Hepatocyte (in vitro differentiated cells): Measurements from ENCODE around the gene MPP3. TPM values are rescaled to one million over a fixed set of nuclear protein-coding genes. Genes with fewer than 3 reads are reported as not detected.

Experiments
- DNase-seq: peaks from one replicate; pipeline ENCODE4 v3.0.0-alpha.2; 2016; ENCODE audit warnings: low spot score
- H2AFZ ChIP-seq: fragments of 200-600 bp; sonication (generic); 2 replicates; pipeline ENCODE4 v1.6.0; 2016; ENCODE audit warnings: antibody characterized with exemption, mild to moderate bottlenecking
- H3K27ac ChIP-seq: fragments of 200-600 bp; sonication (generic); 2 replicates; pipeline ENCODE4 v1.5.1; 2016; ENCODE audit warnings: mild to moderate bottlenecking
- H3K27me3 ChIP-seq: fragments of 200-600 bp; sonication (generic); 2 replicates; pipeline ENCODE4 v1.6.1; 2016
- H3K36me3 ChIP-seq: fragments of 200-600 bp; sonication (generic); replicated peaks from 2 replicates; pipeline ENCODE4 v1.5.1; 2016; ENCODE audit warnings: low read depth; ENCODE audit not compliant: insufficient read depth
- H3K4me1 ChIP-seq: fragments of 200-600 bp; sonication (generic); 2 replicates; pipeline ENCODE4 v1.5.1; 2016; ENCODE audit warnings: mild to moderate bottlenecking, moderate library complexity; ENCODE audit not compliant: insufficient read depth
- H3K4me2 ChIP-seq: fragments of 200-600 bp; sonication (generic); 2 replicates; pipeline ENCODE4 v1.6.0; 2016
- H3K4me3 ChIP-seq: fragments of 200-600 bp; sonication (generic); 2 replicates; pipeline ENCODE4 v1.5.1; 2016; ENCODE audit warnings: mild to moderate bottlenecking
- H3K79me2 ChIP-seq: fragments of 200-600 bp; sonication (generic); 2 replicates; pipeline ENCODE4 v1.6.0; 2017; ENCODE audit warnings: mild to moderate bottlenecking
- H3K9me2 ChIP-seq: fragments of 200-600 bp; sonication (generic); replicated peaks from 2 replicates; pipeline ENCODE4 v1.6.0; 2017; ENCODE audit warnings: mild to moderate bottlenecking; ENCODE audit not compliant: insufficient read depth
- H3K9me3 ChIP-seq: fragments of 200-600 bp; sonication (generic); 2 replicates; pipeline ENCODE4 v1.5.1; 2016; ENCODE audit warnings: low read depth, mild to moderate bottlenecking
- H4K20me1 ChIP-seq: fragments of 200-600 bp; sonication (generic); 2 replicates; pipeline ENCODE4 v1.6.0; 2016; ENCODE audit warnings: mild to moderate bottlenecking; ENCODE audit not compliant: insufficient read depth, poor library complexity, severe bottlenecking
- EZH2 ChIP-seq: fragments of 200-600 bp; sonication (generic); IDR thresholded peaks from 2 replicates; pipeline ENCODE4 v1.6.1; 2016; ENCODE audit warnings: antibody characterized with exemption, mild to moderate bottlenecking, borderline replicate concordance
- EZH2phosphoT487 ChIP-seq: fragments of 200-600 bp; sonication (generic); IDR thresholded peaks from one replicate; pipeline ENCODE4 v1.6.1; 2018; ENCODE audit warnings: antibody characterized with exemption, mild to moderate bottlenecking, low read depth, moderate library complexity; ENCODE audit not compliant: unreplicated experiment, severe bottlenecking
- WGBS: methylation state at CpG from one replicate; pipeline ENCODE4 v1.1.6; 2016; ENCODE audit warnings: low lambda C conversion rate; ENCODE audit errors: missing lambda C conversion rate; 5-methylcytosine and 5-hydroxymethylcytosine counted together
- polyA plus RNA-seq: library from polyadenylated mRNA; unstranded; fragments of >200 nt; fragmentation: Nextera tagmentation; extraction: Ambion mirVana; gene quantifications from 2 replicates; pipeline ENCODE4 v1.2.1, GENCODE V29; 2016
- total RNA-seq: library from RNA; depleted of rRNA; stranded (reverse); fragments of >200 nt; gene quantifications from 2 replicates; pipeline ENCODE4 v1.2.3, GENCODE V29; 2014
- TF ChIP-seq, protein P1 (sequence below): fragments of 200-600 bp; sonication (generic); IDR thresholded peaks from 2 replicates; pipeline ENCODE4 v1.5.1; 2016; ENCODE audit warnings: antibody characterized with exemption, mild to moderate bottlenecking; ENCODE audit not compliant: poor library complexity

Gene MPP3
- total and polyA plus RNA-seq, 2 experiments from 2014 or later, result 3.2 to 5.1 TPM

GRCh38 chr17:43841282-43841681, 8.3 kb upstream of the MPP3 start:
- Histone ChIP-seq H3K27me3 (no peaks in the 10 kb centered on the region), H3K9me2 (no peaks in the 10 kb centered on the region), H3K27ac (no peak overlapping the region), H4K20me1 (no peaks in the 10 kb centered on the region), H3K9me3 (no peaks in the 10 kb centered on the region), H3K4me3 (no peak overlapping the region), H3K4me2 (no peak overlapping the region), H2AFZ (no peak overlapping the region), H3K79me2 (no peaks in the 10 kb centered on the region), H3K36me3 (no peaks in the 10 kb centered on the region), H3K4me1 (no peaks in the 10 kb centered on the region)
- 78% methylated on average over 4 of the region's 4 CpGs for WGBS
- TF ChIP-seq, protein P1, sequence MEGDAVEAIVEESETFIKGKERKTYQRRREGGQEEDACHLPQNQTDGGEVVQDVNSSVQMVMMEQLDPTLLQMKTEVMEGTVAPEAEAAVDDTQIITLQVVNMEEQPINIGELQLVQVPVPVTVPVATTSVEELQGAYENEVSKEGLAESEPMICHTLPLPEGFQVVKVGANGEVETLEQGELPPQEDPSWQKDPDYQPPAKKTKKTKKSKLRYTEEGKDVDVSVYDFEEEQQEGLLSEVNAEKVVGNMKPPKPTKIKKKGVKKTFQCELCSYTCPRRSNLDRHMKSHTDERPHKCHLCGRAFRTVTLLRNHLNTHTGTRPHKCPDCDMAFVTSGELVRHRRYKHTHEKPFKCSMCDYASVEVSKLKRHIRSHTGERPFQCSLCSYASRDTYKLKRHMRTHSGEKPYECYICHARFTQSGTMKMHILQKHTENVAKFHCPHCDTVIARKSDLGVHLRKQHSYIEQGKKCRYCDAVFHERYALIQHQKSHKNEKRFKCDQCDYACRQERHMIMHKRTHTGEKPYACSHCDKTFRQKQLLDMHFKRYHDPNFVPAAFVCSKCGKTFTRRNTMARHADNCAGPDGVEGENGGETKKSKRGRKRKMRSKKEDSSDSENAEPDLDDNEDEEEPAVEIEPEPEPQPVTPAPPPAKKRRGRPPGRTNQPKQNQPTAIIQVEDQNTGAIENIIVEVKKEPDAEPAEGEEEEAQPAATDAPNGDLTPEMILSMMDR, result no peak
- TF ChIP-seq EZH2 (no peak), EZH2phosphoT487 (no peak)
- DNase-seq, result no peak

- Histone ChIP-seq H3K9me3 (no peaks in the 10 kb centered on the region), H2AFZ (no peak overlapping the region), H3K36me3 (no peaks in the 10 kb centered on the region), H4K20me1 (no peaks in the 10 kb centered on the region), H3K4me2 (no peak overlapping the region), H3K27ac (no peak overlapping the region), H3K79me2 (no peaks in the 10 kb centered on the region), H3K9me2 (no peaks in the 10 kb centered on the region), H3K4me1 (no peaks in the 10 kb centered on the region), H3K27me3 (no peaks in the 10 kb centered on the region), H3K4me3 (no peak overlapping the region)
- DNase-seq, result no peak
- 50% methylated on average over 4 of the region's 4 CpGs for WGBS
- TF ChIP-seq, protein P1, result peak; percentile 15
- TF ChIP-seq EZH2phosphoT487, result no peak
Observed at GRCh38 chr17:43840814-43841213, 7.9 kb upstream of the MPP3 start.

- no peaks in the 10 kb centered on the region for H3K9me3 ChIP-seq
- no peaks in the 10 kb centered on the region for H3K9me2 ChIP-seq
- TF ChIP-seq, protein P1, result no peak
- no peak for TF ChIP-seq EZH2phosphoT487
- no peak for TF ChIP-seq EZH2
- no peak overlapping the region for H3K4me2 ChIP-seq
- H3K4me3 ChIP-seq, result no peak overlapping the region
- H3K4me1 ChIP-seq, result no peaks in the 10 kb centered on the region
- no peaks in the 10 kb centered on the region for H4K20me1 ChIP-seq
- H2AFZ ChIP-seq, result no peak overlapping the region
- WGBS, result 69% methylated on average over 7 of the region's 7 CpGs
- H3K27me3 ChIP-seq, result no peaks in the 10 kb centered on the region
- no peak for DNase-seq
- no peaks in the 10 kb centered on the region for H3K36me3 ChIP-seq
- no peak overlapping the region for H3K27ac ChIP-seq
- no peaks in the 10 kb centered on the region for H3K79me2 ChIP-seq
Observed at GRCh38 chr17:43839670-43840108, 6.7 kb upstream of the MPP3 start.

DNA sequence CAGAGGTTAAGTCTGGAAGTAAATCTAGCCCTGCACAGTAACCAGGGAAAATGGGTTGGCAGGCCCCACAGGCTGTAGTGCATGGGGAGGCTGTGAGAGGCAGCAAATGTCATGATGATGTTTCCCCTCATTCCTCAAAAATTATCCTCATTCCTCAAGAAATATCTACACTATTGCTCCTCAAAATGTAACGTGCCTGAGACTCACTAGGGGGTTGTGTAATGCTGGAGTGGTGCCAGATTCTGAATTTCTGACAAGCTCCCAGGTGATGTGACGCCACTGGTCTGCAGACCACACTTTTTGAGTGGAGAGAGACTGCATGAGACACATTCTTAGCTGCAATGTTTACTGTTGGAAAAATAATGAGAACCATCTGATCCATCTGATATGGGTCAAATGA, 1.2 kb upstream of the MPP3 start:
- H3K27me3 ChIP-seq, result no peaks in the 10 kb centered on the region
- no peaks in the 10 kb centered on the region for H4K20me1 ChIP-seq
- H3K4me2 ChIP-seq, result peak overlapping the region; percentile 99
- H3K4me1 ChIP-seq, result peaks cover 7% of the 10 kb centered on the region
- H3K79me2 ChIP-seq, result no peaks in the 10 kb centered on the region
- 57% methylated on average over 2 of the region's 2 CpGs for WGBS
- DNase-seq, result no peak
- H3K9me2 ChIP-seq, result no peaks in the 10 kb centered on the region
- no peaks in the 10 kb centered on the region for H3K36me3 ChIP-seq
- H3K9me3 ChIP-seq, result no peaks in the 10 kb centered on the region
- no peak overlapping the region for H2AFZ ChIP-seq
- TF ChIP-seq, protein P1, result no peak
- TF ChIP-seq EZH2phosphoT487 (no peak), EZH2 (no peak)
- no peak overlapping the region for H3K27ac ChIP-seq
- H3K4me3 ChIP-seq, result no peak overlapping the region
